Measurements from ENCODE around the gene SLC25A27. TPM values are rescaled to one million over a fixed set of nuclear protein-coding genes. Genes with fewer than 3 reads are reported as not detected.
A peak's percentile ranks its signal among the peaks of the same experiment; 100 is the strongest.

SLC25A27 gene
- total RNA-seq, 1 donor from 2014 or later: 40.5 TPM

- peaks cover 21% of the 10 kb centered on the region for H3K27me3 Mint-ChIP-seq (ENCODE audit: low read depth)
- peaks cover 10% of the 10 kb centered on the region for H3K36me3 Mint-ChIP-seq
- H3K9me3 Mint-ChIP-seq: no peaks in the 10 kb centered on the region
- TF ChIP-seq CTCF (IDR thresholded peaks at IDR 0.05; ENCODE audit: unreplicated experiment): no peak
- H3K4me1 Mint-ChIP-seq: peaks cover 23% of the 10 kb centered on the region
- peak overlapping the region; percentile 97 for H3K27ac Mint-ChIP-seq
- H3K4me3 Mint-ChIP-seq: peak overlapping the region; percentile 99
- no peak for DNase-seq (ENCODE audit: low spot score in 2 of 2, unreplicated experiment in 2 of 2)
These were observed 558 bp upstream of the SLC25A27 start for GRCh38 chr6:46652232-46652602.

- Mint-ChIP-seq H3K36me3 (peaks cover 8% of the 10 kb centered on the region), H3K27me3 (ENCODE audit: low read depth) (peaks cover 21% of the 10 kb centered on the region), H3K4me1 (peaks cover 23% of the 10 kb centered on the region), H3K9me3 (no peaks in the 10 kb centered on the region), H3K27ac (no peak overlapping the region), H3K4me3 (peak overlapping the region; percentile 99)
- no peak for DNase-seq (ENCODE audit: low spot score in 2 of 2, unreplicated experiment in 2 of 2)
- TF ChIP-seq CTCF (IDR thresholded peaks at IDR 0.05; ENCODE audit: unreplicated experiment): no peak
These were observed 842 bp downstream of the SLC25A27 start for GRCh38 chr6:46653439-46654195.

GRCh38 chr6:46655803-46656202 lies 3.0 kb downstream of the SLC25A27 start:
- no peak overlapping the region for H3K4me3 Mint-ChIP-seq

GRCh38 chr6:46657642-46658041 lies 4.9 kb downstream of the SLC25A27 start:
- Mint-ChIP-seq H3K4me3 (no peak overlapping the region), H3K4me1 (peaks cover 4% of the 10 kb centered on the region), H3K27me3 (ENCODE audit: low read depth) (peaks cover 21% of the 10 kb centered on the region), H3K36me3 (peaks cover 3% of the 10 kb centered on the region), H3K27ac (no peak overlapping the region), H3K9me3 (no peaks in the 10 kb centered on the region)
- TF ChIP-seq CTCF (IDR thresholded peaks at IDR 0.05; ENCODE audit: unreplicated experiment): no peak
- no peak for DNase-seq (ENCODE audit: low spot score in 2 of 2, unreplicated experiment in 2 of 2)

More at GRCh38 chr6:46655803-46656202, 3.0 kb downstream of the SLC25A27 start:
- Mint-ChIP-seq H3K27ac (no peak overlapping the region), H3K27me3 (ENCODE audit: low read depth) (peaks cover 21% of the 10 kb centered on the region), H3K9me3 (no peaks in the 10 kb centered on the region), H3K36me3 (peaks cover 3% of the 10 kb centered on the region), H3K4me1 (peaks cover 14% of the 10 kb centered on the region)
- no peak for DNase-seq (ENCODE audit: low spot score in 2 of 2, unreplicated experiment in 2 of 2)
- TF ChIP-seq CTCF (IDR thresholded peaks at IDR 0.05; ENCODE audit: unreplicated experiment): no peak

GRCh38 chr6:46661483-46661882 lies 8.7 kb downstream of the SLC25A27 start:
- no peaks in the 10 kb centered on the region for H3K36me3 Mint-ChIP-seq
- H3K4me3 Mint-ChIP-seq: no peak overlapping the region
- no peaks in the 10 kb centered on the region for H3K4me1 Mint-ChIP-seq
- no peaks in the 10 kb centered on the region for H3K27me3 Mint-ChIP-seq (ENCODE audit: low read depth)
- no peak overlapping the region for H3K27ac Mint-ChIP-seq
- no peak for TF ChIP-seq CTCF (IDR thresholded peaks at IDR 0.05; ENCODE audit: unreplicated experiment)
- H3K9me3 Mint-ChIP-seq: no peaks in the 10 kb centered on the region
- no peak for DNase-seq (ENCODE audit: low spot score in 2 of 2, unreplicated experiment in 2 of 2)
